ENCODE data around the gene SAMD11.
"Not testable (repeated sequence)": the region's sequence is repeated elsewhere in the genome, so short reads cannot be mapped to it uniquely, and the experiment has no call there.

SAMD11 gene

GRCh38 chr1:923131-923990 is at the start of gene SAMD11:
Gene SAMD11 (plus strand): TSS chr1:923923. CDS start chr1:924432, 509 bp downstream.
- DNase-seq (ENCODE audit: low read depth in 2 of 2, low spot score in 1 of 2): peak in 1 of 2 donors; percentile 23

GRCh38 chr1:876428-877208 is 47.1 kb upstream of the SAMD11 start:
- not testable (repeated sequence) for DNase-seq (ENCODE audit: low read depth in 2 of 2, low spot score in 1 of 2)

- DNase-seq (ENCODE audit: low read depth in 2 of 2, low spot score in 1 of 2): not testable (repeated sequence)
Observed at GRCh38 chr1:877209-877986, 46.3 kb upstream of the SAMD11 start.

GRCh38 chr1:880511-880910 is 43.2 kb upstream of the SAMD11 start:
- DNase-seq (ENCODE audit: low read depth in 2 of 2, low spot score in 1 of 2): not testable (repeated sequence)

GRCh38 chr1:880915-881314 is 42.8 kb upstream of the SAMD11 start:
- DNase-seq (ENCODE audit: low read depth in 2 of 2, low spot score in 1 of 2): not testable (repeated sequence)

- no peak for DNase-seq (ENCODE audit: low read depth in 2 of 2, low spot score in 1 of 2)
Observed at GRCh38 chr1:886311-886710, 37.4 kb upstream of the SAMD11 start.

- no peak for DNase-seq (ENCODE audit: low read depth in 2 of 2, low spot score in 1 of 2)
Observed at GRCh38 chr1:886760-887159, 37.0 kb upstream of the SAMD11 start.

- no peak for DNase-seq (ENCODE audit: low read depth in 2 of 2, low spot score in 1 of 2)
Observed at GRCh38 chr1:888297-888696, 35.4 kb upstream of the SAMD11 start.

- not testable (repeated sequence) for DNase-seq (ENCODE audit: low read depth in 2 of 2, low spot score in 1 of 2)
Observed at GRCh38 chr1:889774-890173, 33.9 kb upstream of the SAMD11 start.

GRCh38 chr1:890234-890633 is 33.5 kb upstream of the SAMD11 start:
- not testable (repeated sequence) for DNase-seq (ENCODE audit: low read depth in 2 of 2, low spot score in 1 of 2)

GRCh38 chr1:890661-891060 is 33.1 kb upstream of the SAMD11 start:
- no peak for DNase-seq (ENCODE audit: low read depth in 2 of 2, low spot score in 1 of 2)

GRCh38 chr1:897226-897625 is 26.5 kb upstream of the SAMD11 start:
- no peak for DNase-seq (ENCODE audit: low read depth in 2 of 2, low spot score in 1 of 2)

GRCh38 chr1:897951-898350 is 25.8 kb upstream of the SAMD11 start:
- DNase-seq (ENCODE audit: low read depth in 2 of 2, low spot score in 1 of 2): not testable (repeated sequence)

- DNase-seq (ENCODE audit: low read depth in 2 of 2, low spot score in 1 of 2): no peak
Observed at GRCh38 chr1:899636-900317, 23.9 kb upstream of the SAMD11 start.

- no peak for DNase-seq (ENCODE audit: low read depth in 2 of 2, low spot score in 1 of 2)
Observed at GRCh38 chr1:901108-901859, 22.4 kb upstream of the SAMD11 start.

- no peak for DNase-seq (ENCODE audit: low read depth in 2 of 2, low spot score in 1 of 2)
Observed at GRCh38 chr1:902802-903201, 20.9 kb upstream of the SAMD11 start.

GRCh38 chr1:903305-903704 is 20.4 kb upstream of the SAMD11 start:
- no peak for DNase-seq (ENCODE audit: low read depth in 2 of 2, low spot score in 1 of 2)

- DNase-seq (ENCODE audit: low read depth in 2 of 2, low spot score in 1 of 2): no peak
Observed at GRCh38 chr1:903721-904271, 19.9 kb upstream of the SAMD11 start.

GRCh38 chr1:904310-904950 is 19.3 kb upstream of the SAMD11 start:
- DNase-seq (ENCODE audit: low read depth in 2 of 2, low spot score in 1 of 2): peak; percentile 62 to 71
